HG03064 (cell line): Measurements from ENCODE around the gene SNX33.

Experiments used
- ATAC-seq: cut with Tn5 transposase; IDR thresholded peaks from one replicate; pipeline ENCODE4 v1.9.1; 2021; ENCODE audit warnings: low read depth; ENCODE audit not compliant: unreplicated experiment

SNX33 gene

DNA sequence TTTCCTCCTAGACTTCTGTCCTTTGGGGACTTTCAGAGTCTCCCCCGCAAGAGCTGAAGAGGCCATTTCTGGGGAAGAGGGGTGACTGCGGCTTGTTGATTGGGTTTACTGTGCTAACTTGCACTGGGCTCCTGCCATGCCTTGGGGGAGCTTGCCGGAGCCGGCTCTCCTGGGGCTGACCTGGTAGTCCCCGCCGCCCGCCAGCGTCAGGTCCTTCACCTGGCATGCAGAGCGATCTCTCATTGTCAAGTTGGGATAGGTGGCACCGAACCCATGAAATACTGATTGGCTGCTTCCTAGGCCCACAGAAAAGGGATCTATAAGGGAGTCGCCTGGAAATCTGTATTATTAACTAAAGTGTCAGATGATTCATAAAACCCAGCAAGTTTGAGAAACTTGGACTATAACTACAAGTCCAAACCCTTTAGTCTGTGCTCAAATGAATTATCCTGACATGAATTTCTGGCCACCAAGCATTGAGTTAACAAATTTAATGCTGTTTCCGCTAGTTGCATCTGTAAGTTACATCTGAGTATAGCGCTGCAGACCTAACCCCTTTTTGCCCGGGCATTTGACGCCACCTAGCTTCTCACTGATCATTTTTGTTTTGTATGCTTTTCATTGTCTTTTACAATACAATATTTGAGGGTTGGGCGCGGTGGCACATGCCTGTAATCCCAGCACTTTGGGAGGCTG, 7.1 kb upstream of the SNX33 start:
- ATAC-seq = peak; percentile 33

DNA sequence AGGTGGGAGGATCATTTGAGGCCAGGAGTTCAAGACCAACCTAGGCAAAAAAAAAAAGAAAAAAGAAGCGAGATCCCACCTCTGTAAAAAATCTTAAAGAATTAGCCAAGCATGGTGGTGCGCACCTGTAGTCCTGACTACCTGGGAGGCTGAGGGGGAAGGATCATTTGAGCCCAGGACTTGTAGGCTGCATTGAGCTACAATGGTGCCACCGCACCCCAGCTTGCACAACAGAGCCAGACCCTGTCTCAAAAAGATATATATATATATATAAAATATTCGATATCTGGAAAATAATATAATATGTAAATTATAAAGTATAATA, 6.6 kb upstream of the SNX33 start:
- no peak for ATAC-seq

DNA sequence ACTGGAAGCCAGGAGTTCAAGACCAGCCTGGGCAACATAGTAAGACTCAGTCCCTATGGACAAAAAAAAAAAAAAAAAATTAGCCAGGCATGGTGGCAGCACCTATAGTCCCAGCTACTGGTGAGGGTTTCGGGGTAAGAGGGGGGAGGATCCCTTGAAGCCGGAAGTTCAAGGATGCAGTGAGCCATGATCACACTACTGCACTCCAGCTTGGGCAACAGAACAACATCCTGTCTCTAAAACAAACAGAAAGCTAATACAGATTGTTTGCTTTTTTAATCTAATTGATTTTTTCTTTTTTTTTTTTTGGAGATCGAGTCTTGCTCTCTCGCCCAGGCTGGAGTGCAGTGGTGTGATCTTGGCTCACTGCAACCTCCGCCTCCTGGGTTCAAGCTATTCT, 6.1 kb upstream of the SNX33 start:
- ATAC-seq = no peak

DNA sequence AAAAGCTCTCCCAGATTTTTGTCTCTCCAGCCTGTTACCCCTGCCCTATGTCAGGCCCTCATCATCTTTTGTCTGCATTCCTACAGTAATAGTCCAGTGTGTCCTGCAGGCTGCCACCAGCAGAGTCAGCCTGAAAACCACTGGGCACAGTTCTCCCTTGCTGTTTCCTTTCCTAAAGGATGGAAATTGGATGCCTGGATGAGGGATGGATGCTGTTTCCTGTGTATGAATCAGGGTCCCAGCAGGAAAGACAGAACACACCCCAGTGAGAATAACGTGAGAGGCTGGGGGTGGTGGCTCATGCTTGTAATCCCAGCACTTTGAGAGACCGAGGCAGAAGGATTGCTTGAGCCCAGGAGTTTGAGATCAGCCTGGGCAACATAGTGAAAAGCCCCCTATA, 3.3 kb upstream of the SNX33 start:
- ATAC-seq = no peak

DNA sequence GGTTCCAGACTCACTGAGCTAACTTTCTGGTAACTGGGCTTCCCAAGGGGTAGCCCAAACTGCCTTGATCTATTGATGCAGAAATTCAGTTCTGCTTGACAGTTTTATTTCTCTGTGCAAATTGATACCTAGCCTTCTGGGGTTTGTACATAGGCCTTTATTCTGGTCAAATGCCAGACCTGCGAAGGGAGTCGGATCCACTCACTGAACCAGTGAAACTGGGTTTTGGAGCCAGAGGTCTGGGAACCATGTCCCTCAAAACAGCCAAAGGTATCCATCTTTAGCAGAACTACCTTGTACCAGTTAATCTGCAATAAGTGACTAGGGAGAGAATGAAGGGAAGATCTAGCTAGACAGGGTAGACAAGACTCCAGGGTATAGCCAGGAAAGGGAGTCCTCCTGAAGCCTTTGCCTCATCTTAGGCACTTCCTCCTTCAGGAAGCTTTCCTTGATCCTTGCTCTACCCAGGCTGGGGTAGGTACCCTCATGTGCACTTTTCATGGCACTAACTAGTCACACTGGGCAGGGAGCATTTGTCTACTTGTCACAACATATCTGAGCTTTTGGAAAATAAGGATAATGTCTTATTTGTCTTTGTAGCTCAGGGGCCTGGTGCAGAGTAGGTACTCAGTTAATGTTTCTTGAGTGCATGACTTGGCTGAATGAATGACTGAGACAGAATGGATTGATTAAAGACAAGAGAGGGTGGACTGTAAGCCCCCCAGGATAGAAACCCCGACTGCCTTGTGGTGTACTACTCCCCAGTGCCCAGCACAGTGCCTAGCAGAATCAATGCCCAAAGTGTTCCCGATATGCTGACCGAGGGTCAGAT, 1.4 kb upstream of the SNX33 start:
- ATAC-seq = no peak

DNA sequence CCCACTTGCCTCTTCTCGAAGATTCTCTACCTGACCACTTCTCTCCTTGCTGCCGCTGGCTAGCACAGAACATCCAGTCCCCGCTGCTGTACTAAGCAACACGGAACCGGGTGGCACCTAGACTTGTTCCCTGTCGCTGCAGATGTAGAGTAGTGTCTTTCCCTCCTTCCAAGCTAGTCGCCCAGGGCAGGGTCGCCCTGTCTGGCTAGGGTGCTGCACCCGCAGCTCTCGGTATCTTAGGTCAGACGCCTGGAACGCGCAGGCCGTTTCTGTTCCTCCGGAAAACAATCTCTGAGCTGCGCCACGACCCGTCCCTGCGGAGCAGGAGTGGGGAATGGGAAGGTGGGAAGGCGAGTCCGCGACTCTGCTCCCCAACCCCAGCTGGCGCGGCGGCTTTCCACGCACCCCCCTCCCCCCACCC, 758 bp upstream of the SNX33 start:
- no peak for ATAC-seq

DNA sequence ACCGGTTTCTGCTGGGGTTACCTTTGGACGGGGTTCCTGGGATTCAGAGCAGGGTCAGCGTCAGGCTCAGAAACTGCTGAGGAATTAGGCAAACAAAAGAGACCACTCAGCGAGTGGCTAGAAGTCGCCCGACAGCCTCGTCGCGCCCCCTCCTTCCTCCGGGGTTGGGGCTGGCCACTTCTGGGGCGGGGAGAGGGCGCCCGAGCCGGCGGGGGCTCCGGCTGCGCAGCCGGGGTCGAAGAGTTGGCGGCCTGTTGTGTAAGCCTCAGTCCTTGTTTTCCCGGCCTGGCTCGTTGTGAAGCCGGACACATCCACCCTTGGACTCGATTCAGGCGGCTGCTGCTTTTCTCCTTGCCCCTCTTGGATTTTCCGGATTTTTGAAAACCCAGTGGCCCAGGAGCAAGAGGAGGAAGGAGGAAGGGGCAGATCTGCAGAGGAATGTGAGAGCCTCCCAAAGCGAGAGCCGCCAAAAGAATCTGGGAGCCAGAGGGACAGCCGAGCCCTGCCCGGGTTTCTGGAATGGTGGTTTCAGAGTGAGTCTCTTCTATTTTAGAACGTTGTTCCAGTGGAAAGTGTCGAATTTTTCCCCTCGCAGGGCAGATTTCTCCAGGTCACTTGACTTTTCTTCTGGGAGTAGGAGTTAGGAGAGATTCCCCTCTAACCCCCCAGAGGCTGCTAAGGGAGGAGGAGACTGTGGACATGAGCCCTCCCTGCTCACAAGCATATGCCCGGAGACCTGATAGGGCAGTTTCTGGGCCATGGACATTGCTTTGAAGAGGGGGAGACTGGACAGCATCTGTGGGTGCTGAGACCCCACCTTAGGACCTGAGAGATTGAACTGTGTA, 666 bp downstream of the SNX33 start:
- no peak for ATAC-seq

DNA sequence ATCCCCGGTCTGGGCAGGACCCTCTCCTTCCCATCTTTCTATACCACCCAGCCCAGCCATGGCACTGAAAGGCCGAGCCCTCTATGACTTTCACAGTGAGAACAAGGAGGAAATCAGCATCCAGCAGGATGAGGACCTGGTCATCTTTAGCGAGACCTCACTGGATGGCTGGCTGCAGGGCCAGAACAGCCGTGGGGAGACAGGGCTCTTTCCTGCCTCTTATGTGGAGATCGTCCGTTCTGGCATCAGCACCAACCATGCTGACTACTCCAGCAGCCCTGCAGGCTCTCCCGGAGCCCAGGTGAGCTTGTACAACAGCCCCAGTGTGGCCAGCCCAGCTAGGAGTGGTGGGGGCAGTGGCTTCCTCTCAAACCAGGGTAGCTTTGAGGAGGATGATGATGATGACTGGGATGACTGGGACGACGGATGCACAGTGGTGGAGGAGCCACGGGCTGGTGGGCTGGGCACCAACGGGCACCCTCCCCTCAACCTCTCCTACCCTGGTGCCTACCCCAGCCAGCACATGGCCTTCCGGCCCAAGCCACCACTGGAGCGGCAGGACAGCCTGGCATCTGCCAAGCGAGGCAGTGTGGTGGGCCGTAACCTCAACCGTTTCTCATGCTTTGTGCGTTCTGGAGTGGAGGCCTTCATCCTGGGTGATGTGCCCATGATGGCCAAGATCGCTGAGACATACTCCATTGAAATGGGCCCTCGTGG, 1.5 kb downstream of the SNX33 start:
- ATAC-seq = no peak

DNA sequence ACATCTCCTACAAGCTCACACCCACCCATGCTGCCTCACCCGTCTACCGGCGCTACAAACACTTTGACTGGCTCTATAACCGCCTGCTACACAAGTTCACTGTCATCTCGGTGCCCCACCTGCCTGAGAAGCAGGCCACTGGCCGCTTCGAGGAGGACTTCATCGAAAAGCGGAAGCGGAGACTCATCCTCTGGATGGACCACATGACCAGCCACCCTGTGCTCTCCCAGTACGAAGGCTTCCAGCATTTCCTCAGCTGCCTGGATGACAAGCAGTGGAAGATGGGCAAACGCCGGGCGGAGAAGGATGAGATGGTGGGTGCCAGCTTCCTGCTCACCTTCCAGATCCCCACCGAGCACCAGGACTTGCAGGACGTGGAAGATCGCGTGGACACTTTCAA, 2.1 kb downstream of the SNX33 start:
- no peak for ATAC-seq

DNA sequence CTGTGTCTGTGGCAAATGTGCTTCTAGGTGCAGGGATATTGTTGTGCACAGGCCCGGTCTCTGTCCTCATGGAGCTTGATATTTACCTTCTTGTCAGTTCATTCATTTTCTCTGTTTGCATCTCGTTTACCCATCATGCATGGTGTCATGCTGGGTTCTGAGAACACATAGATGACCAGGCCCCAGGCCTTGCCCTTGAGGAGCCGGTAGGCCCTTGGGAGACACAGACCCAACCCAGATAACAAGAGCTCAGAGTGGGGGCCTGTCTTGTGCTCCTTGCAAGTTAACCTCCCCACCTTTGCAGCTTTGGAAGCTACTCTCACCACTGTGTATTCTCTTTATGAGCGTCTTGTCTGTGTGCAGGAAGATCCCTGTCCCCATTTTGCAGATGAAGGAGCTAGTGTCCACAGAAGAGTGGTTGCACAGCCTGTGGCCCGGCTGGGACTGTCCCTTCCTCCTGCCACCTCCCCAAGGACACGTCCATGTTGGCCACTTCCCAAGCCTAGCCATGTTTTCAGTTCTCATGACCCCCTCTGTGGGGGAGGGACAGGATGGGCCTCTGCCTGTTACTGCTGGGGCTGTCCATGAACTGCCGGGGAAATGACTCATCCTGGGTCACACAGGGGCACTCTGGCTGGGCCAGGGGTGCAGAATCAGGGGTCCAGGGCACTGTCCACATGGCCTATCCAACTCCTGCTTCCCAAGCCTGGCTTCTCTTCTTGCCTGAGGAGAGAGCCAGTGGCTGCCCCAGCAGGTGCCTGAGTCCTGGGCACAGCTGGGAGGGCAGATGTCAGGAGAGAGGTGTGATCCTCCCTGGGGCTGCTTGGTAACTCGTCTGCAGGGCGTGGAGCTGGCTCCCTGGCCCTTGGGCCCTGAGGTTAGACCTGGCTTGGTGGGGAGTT, 3.4 kb downstream of the SNX33 start:
- ATAC-seq = no peak

DNA sequence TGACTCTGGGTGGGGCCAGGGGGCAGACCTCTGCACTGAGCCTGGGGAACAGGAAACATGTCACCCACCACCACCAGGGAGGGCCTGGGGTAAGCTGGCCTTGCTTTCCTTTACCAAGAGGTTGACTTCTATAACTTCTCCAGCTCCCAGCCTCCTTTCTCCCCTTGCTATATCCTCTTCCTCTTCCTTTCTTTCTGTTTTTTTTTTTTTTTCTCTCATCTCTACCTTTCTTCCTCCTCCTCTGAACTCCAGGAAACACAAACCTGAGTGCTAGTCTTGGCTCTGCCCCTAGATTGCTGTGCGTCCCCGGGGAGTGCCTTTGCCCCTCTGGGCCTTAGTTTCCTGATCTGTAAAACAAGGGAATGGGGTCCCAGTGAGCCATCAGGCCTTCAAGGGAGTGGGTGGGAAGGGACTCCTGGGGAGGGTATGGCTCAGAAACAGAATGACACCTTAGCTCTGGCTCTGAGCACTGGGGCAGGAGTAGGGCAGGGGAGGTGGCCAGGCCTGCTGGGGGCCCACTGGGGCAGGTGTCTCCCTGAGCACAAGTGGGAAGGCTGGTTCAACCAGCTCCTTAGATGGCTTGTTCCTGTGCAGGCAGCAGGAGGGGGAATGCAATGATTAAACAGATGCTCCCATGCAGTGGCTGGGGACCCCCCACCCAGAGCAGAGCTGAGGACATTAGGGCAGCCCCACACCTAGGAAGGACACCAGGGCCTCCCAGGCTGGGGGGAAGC, 4.3 kb downstream of the SNX33 start:
- no peak for ATAC-seq

DNA sequence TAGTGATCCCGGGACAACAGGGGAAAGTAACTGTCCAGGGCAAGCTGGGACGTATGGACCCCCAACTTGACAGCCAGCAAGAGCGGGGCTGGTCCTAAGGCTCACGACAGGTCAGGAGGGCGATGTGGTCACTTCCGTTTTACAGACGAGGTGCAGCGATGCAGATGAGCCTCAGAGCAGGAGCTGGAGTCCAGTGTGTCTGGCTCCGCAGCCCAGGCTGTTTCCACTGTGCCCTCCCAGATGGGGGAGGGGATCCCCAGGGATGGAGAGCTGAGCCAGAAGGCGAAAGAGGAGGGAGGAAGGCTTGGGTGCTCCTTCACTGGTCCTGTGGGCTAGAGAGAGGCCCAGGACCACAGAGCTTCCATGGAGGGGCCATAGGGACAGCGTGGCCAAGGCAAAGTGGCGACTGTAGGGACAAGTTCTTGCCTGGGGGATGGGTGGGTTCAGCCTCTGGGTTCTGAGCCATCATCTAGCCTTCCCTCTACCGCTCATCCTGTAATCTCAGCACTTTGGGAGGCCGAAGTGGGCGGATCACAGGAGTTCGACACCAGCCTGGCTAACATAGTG, 5.7 kb downstream of the SNX33 start:
- no peak for ATAC-seq

DNA sequence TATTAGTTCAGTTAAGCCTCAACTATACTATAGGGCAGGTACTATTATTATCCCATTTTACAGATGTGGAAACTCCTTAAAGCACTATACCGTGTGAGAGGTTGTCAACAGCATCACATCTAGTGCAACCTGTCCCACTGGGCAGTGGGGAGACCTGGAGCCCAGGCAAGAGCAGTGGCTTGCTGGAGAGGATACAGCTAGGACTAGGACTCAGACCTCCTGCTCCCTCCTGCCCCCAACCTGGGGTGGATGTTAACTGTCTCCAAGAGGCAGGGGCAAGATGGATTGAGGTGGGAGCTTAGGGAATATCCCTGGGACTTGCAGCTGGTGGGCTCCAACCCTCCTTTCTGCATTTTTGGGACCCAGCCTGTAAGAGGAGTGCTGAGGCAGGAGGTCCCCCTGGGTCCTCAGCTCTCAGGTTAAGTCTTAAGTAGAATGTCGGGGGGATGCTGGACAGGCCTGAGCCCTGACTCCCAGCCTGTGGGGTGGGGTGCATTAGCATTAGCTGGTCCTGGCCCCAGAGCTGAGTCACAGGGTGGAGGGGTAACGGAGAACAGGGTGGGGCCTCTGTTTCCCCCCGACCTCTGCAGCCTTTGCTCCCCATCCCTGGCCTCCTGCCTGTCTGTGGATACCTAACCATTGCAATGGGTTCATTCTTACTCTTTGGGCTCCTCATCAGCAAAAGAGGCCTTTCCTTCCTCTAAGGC, 6.6 kb downstream of the SNX33 start:
- ATAC-seq = no peak

DNA sequence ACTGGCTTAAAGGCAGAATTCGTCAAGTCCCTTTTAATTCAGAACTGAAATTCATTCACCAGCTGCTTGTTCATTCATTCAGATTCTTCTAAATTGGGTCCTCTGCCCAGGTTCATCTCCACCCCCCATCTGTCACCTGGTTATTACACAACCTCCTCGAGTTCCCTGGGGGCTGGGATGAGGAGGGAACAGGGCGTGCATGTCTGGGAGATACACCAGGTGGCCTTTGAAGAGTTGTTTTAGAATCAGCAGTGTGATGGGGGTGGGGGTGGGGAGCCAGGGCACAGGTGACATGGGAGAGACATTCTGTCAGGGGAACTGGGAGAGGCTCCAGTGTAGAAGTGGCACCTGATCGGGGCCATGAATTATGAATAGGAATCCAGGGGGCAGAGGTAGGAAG, 8.2 kb downstream of the SNX33 start:
- ATAC-seq = no peak

DNA sequence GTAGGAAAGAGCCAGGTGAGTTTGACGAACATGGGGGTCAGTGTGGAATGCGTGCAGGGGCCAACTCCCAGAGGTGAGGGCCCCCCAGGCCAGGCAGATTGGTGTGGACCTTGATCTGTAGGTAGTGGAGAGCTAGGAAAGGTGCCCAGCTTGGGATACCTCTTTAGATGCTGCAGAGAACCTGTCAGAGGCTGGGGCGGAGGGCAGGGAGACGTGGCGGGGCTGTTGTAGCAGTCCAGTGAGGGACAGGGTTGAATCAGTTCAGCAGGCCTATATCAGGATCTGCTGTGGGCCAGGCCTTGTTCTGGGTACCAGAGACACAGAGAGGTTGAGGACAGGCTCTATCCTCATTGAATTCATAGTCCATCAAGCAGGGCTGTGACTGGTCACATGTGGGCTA, 8.6 kb downstream of the SNX33 start:
- no peak for ATAC-seq

DNA sequence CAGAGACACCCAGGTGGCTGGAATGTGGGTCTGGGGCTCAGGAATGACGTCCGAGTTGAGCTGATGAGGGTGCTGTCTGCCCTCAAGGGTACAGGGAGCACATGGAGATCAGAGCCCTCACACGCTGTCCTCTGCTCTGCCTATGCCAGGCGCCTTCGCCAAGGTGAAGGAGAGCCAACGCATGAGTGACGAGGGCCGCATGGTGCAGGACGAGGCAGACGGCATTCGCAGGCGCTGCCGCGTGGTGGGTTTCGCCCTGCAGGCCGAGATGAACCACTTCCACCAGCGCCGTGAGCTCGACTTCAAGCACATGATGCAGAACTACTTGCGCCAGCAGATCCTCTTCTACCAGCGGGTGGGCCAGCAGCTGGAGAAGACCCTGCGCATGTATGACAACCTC, 9.1 kb downstream of the SNX33 start:
- ATAC-seq = no peak

DNA sequence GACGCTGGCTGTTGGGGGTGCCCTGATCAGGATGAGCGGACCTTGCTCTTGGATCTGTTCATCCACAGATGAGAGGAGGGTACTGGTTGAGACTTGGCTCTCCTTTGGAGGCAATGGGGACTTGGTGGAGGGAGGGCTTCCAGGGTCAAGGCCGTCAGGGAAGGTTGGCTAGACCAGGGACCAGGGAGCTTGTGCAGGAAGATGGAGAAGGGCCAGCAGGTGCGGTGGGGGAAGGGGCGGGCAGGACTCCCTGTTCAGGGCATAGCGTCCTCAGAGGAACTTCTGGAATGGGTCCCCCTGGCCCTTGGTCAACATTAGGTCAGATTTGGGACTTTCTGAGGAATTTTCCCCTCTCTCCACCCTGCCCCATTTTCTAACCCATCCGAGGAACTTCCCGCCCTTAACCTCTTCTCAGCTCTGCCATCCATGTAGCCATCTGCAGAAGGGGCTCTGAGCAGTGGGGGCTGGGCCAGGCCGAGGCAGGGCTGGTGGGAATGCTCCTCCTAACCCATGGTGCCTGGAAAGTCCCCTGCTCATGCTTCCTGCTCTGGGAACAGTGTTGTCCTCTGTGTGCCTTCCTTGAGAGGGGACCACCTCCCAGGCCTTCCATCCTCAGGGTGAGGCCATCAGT, 11.5 kb downstream of the SNX33 start:
- ATAC-seq = no peak
